Measurements from ENCODE around the gene RRAD. TPM values are rescaled to one million over a fixed set of nuclear protein-coding genes. Genes with fewer than 3 reads are reported as not detected.

The RRAD gene
- total and polyA plus RNA-seq, 2 of the 4 experiments (the other 2 are of a cell fraction): 1.3 to 2.1 TPM

DNA sequence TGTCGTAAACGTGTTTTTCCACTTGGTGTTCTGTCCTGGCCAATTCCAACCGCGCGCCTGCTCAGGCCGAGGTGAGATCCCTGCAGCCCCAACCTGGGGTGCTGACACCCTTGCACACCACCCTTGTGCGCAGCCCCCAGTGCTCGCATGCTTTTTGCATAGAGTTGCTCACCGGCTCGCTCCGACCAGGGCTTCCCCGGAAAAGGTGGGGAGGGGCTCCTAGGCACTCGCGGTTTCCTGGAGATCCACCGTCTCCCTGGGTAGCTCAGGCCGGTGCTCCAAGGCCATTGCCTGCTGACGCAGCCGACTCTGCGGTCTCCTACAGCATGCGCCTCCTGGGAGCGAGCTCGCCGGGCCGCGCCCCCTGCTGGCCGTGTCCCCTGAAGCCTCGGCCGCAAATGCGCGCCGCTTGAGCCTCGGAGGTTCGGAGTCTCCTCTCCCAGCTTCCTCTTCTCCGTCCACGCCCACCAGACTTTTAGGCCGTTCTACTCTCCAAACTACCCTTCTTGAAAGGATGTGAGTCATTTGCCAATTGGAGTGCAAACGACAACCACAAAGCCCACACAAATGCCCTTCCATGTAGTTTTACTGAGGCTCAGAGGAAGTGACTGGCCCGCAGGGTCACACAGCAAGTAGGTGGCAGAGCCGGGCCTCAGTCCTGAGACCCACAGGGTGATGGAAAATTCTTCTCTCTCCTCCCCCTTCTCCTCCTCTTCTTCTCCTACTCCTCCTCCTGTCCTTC lies 52.2 kb downstream of the RRAD start (continued):
- peak; percentile 24; the same call in 1 of the 2 replicates for TF ChIP-seq BHLHE40 (IDR thresholded peaks at IDR 0.05; ENCODE audit: low read depth, low read length)
- peak; percentile 82 for TF ChIP-seq MXI1 (IDR thresholded peaks at IDR 0.05; ENCODE audit: borderline replicate concordance, low read depth, low read length)
- peak; percentile 74 for TF ChIP-seq SMC3 (IDR thresholded peaks at IDR 0.05; ENCODE audit: low read depth, low read length)

DNA sequence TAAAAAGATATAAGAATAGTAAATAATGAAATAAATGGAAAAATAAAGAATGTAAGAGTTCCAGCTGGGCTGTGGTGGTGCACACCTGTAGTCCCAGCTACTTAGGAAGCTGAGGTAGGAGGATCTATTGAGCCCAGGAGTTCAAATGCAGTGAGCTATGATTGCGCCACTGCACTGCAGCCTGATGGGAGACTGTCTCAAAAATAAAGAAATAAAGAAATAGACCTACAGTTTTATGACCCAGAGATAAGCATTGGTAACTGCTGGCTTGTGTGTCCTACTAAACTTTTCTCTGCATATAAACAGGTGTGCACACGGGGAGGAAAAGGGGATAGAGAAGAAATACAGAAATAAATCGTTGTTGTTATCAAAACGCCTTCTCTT lies 52.8 kb downstream of the RRAD start:
- CTCF ChIA-PET: interaction anchor here (0.6 to 1.5 kb wide), 9 partner anchors 10 to 264 kb away, joined by 3 to 9 read pairs (median 4); partner anchors contain the start of gene NAE1

More for the DNA sequence above, 52.8 kb downstream of the RRAD start:
- H2BK5ac ChIP-seq (ENCODE audit: low read depth, low read length, poor library complexity, severe bottlenecking): peak overlapping the region; percentile 67
- H3K4ac ChIP-seq (ENCODE audit: low read depth, low read length): peak overlapping the region; percentile 66
- no peaks in the 10 kb centered on the region for H3K9me3 ChIP-seq (ENCODE audit: control insufficient read depth, insufficient read depth, low read length)
- no peaks in the 10 kb centered on the region for H3K36me3 ChIP-seq (ENCODE audit: control insufficient read depth, insufficient read depth, low read length)
- DNase-seq (no peak), ATAC-seq (ENCODE audit: low read depth) (no peak)
- H3K4me3 ChIP-seq (ENCODE audit: insufficient read depth, low read depth, low read length): no peak overlapping the region
- peak overlapping the region; percentile 67; the same call in 1 of the 2 replicates for H2BK120ac ChIP-seq (ENCODE audit: low read depth, low read length)
- H3K27ac ChIP-seq (ENCODE audit: insufficient read depth, low read length): peak overlapping the region; percentile 52
- H4K8ac ChIP-seq (ENCODE audit: low read depth in 2 of 2, low read length in 2 of 2): peak overlapping the region; percentile 48 to 86
- TF ChIP-seq CEBPB (IDR thresholded peaks at IDR 0.05; ENCODE audit: low read depth, low read length) (peak; percentile 72), MAFK (IDR thresholded peaks at IDR 0.05; ENCODE audit: low read depth, low read length) (no peak)
- intact Hi-C loops (cut with micrococcal nuclease) (loop anchor here (2.0 to 5.0 kb wide), 2 partner anchors 210 to 264 kb away; no protein-coding TSS in a partner anchor), in situ Hi-C loops (cut with MboI; ENCODE audit: low sequenced_read_pairs) (no loop called here), dilution Hi-C loops (cut with HindIII; ENCODE audit: low sequenced_read_pairs, unreplicated experiment) (no loop called here)
- 67% methylated on average over 4 of the region's 4 CpGs; no CpG with 5 or more reads in 1 of the 2 experiments for WGBS, 2 experiments (ENCODE audit: extremely low coverage in 2 of 2, insufficient read length in 1 of 2)
- peak overlapping the region; percentile 56 for H4K91ac ChIP-seq (ENCODE audit: insufficient read depth, low read depth, low read length)
- no peak overlapping the region; the same call in 1 of the 2 replicates for H2BK20ac ChIP-seq (ENCODE audit: low read depth, low read length)
- H2AFZ ChIP-seq (replicated peaks; ENCODE audit: low read length, poor library complexity): peak overlapping the region; percentile 97
- peak overlapping the region; percentile 14; the same call in 1 of the 2 replicates for H3K9ac ChIP-seq (ENCODE audit: low read depth, low read length)
- peaks cover 3% of the 10 kb centered on the region; the same call in 1 of the 2 replicates for H4K20me1 ChIP-seq (ENCODE audit: insufficient read depth, low read length)
- 0 out of 2 replicates have a peak overlapping the region, but pooled peaks have one; percentile 56 for H3K14ac ChIP-seq (replicated peaks; ENCODE audit: low read depth, low read length)
- no peaks in the 10 kb centered on the region for H3K79me1 ChIP-seq (ENCODE audit: low read depth in 1 of 2, low read length in 2 of 2)
- H2AK5ac ChIP-seq (ENCODE audit: low read depth, low read length): peak overlapping the region; percentile 57
- POLR2A ChIA-PET (ENCODE audit: unreplicated experiment): interaction anchor here (0.5 to 0.7 kb wide), 7 partner anchors 10 to 264 kb away, joined by 3 to 6 read pairs (median 3); partner anchors contain the start of gene NAE1
- H3K4me1 ChIP-seq (ENCODE audit: control insufficient read depth, insufficient read depth, low read length): peaks cover 12% of the 10 kb centered on the region
- H2BK15ac ChIP-seq (ENCODE audit: low read depth, low read length): peak overlapping the region; percentile 32; the same call in 1 of the 3 replicates
- H3K18ac ChIP-seq (ENCODE audit: low read depth, low read length): peak overlapping the region; percentile 3; the same call in 1 of the 2 replicates
- peak overlapping the region; percentile 32; the same call in 1 of the 2 replicates for H3K56ac ChIP-seq (ENCODE audit: extremely low read depth, insufficient read depth, low read length)
- BruUV-seq (replicated peaks): no TSS peak
- no peaks in the 10 kb centered on the region for H3K27me3 ChIP-seq (ENCODE audit: control insufficient read depth, insufficient read depth, low read length)
- peak overlapping the region; percentile 26; the same call in 1 of the 2 replicates for H4K5ac ChIP-seq (ENCODE audit: low read depth, low read length)
- H3K23ac ChIP-seq (ENCODE audit: low read depth, low read length): peak overlapping the region; percentile 25; the same call in 1 of the 2 replicates
- peak overlapping the region; percentile 63 for H3K4me2 ChIP-seq (ENCODE audit: low read depth, low read length)
- H2AK9ac ChIP-seq (replicated peaks; ENCODE audit: low read depth, low read length, poor library complexity): peak overlapping the region; percentile 74
- H3K9me1 ChIP-seq (ENCODE audit: insufficient read depth, low read length): peaks cover 10% of the 10 kb centered on the region

Data from IMR-90 (cell line).